Left lung (tissue), 10 donors: ENCODE results near the gene ZNF320. TPM values are rescaled to one million over a fixed set of nuclear protein-coding genes. Genes with fewer than 3 reads are reported as not detected.
"Not testable (repeated sequence)": the region's sequence is repeated elsewhere in the genome, so short reads cannot be mapped to it uniquely, and the experiment has no call there.

Experiments
- ATAC-seq: fragments of 200-7000 bp; cut with Tn5 transposase; one replicate; pipeline ENCODE4 v1.9.1; 2020; ENCODE audit warnings: moderate library complexity
- DNase-seq, 4 donors: peaks; one replicate each; pipeline ENCODE4 v3.0.0-alpha.2; 2013 to 2020
- H3K27ac ChIP-seq, 2 donors: fragments of 200-600 bp; sonication (generic) in 1 of 2; one replicate each; pipeline versions ENCODE4 v1.5.0 to v1.8.0; 2020 to 2021
- H3K27me3 ChIP-seq, 2 donors: fragments of 200-600 bp; sonication (generic) in 1 of 2; one replicate each; pipeline versions ENCODE4 v1.5.0 to v1.8.0; 2020 to 2021
- H3K36me3 ChIP-seq, 2 donors: fragments of 200-600 bp; sonication (generic) in 1 of 2; one replicate each; pipeline versions ENCODE4 v1.5.0 to v1.8.0; 2020 to 2021
- H3K4me1 ChIP-seq, 2 donors: fragments of 200-600 bp; one replicate each; pipeline ENCODE4 v1.8.0; 2021
- H3K4me3 ChIP-seq, 2 donors: fragments of 200-600 bp; sonication (generic) in 1 of 2; one replicate each; pipeline versions ENCODE4 v1.5.0 to v1.8.0; 2020 to 2021; ENCODE audit warnings: mild to moderate bottlenecking in 1 of 2
- H3K9me3 ChIP-seq, 2 donors: fragments of 200-600 bp; sonication (generic) in 1 of 2; one replicate each; pipeline versions ENCODE4 v1.5.0 to v1.8.0; 2020 to 2021
- CTCF ChIP-seq, 2 donors: fragments of 200-600 bp; sonication (generic) in 1 of 2; IDR thresholded peaks; one replicate each; pipeline versions ENCODE4 v1.5.0 to v1.8.0; 2021; ENCODE audit warnings: antibody characterized with exemption in 2 of 2
- intact Hi-C, 2 donors: fragments of 100-400 bp; cut with DNase I; formaldehyde crosslinking; loops; one replicate each; pipeline versions ENCODE4 v1.11.2 to v1.14.2; 2022
- polyA plus RNA-seq, 6 donors: library from polyadenylated mRNA; unstranded; fragments of 120-200 nt; gene quantifications; one replicate each; pipeline ENCODE4 v1.2.1, GENCODE V29; 2013; ENCODE audit not compliant: insufficient read length in 6 of 6
- total RNA-seq, 2 donors: library from RNA; stranded (reverse); fragmentation: NEBNext Ultra II Directional; extraction: Animal tissue kit (Norgen Biotek cat#: 25700); gene quantifications; one replicate each; pipeline ENCODE4 v1.2.1, GENCODE V29; 2021
- donor health status: DM: no; HTN: yes; CAD: no.
- donor health status: DM: no; HTN: no; CAD: no.

ZNF320 gene
- total and polyA plus RNA-seq, 8 donors = 7.6 to 39.9 (median 33.5) TPM

- ATAC-seq = no peak
These were observed 41.3 kb upstream of the ZNF320 start for GRCh38 chr19:52938761-52939160.

GRCh38 chr19:52936954-52937325 lies 39.5 kb upstream of the ZNF320 start:
- Histone ChIP-seq H3K27me3 (no peaks in the 10 kb centered on the region), H3K4me3 (no peak overlapping the region), H3K27ac (peak overlapping the region; percentile 10 to 29), H3K36me3 (peaks cover 0 to 4% of the 10 kb centered on the region in 2 donors), H3K4me1 (peaks cover 5 to 39% of the 10 kb centered on the region in 2 donors), H3K9me3 (no peaks in the 10 kb centered on the region)
- no peak for ATAC-seq
- intact Hi-C loops = no loop called here
- TF ChIP-seq CTCF (IDR thresholded peaks at IDR 0.05) = no peak
- no peak for DNase-seq

More at GRCh38 chr19:52938761-52939160, 41.3 kb upstream of the ZNF320 start:
- intact Hi-C loops = no loop called here
- no peak for TF ChIP-seq CTCF (IDR thresholded peaks at IDR 0.05)
- Histone ChIP-seq H3K36me3 (peaks cover 0 to 4% of the 10 kb centered on the region in 2 donors), H3K27me3 (no peaks in the 10 kb centered on the region), H3K4me1 (peaks cover 5 to 46% of the 10 kb centered on the region in 2 donors), H3K9me3 (no peaks in the 10 kb centered on the region), H3K27ac (peak overlapping the region in 1 of 2 donors; percentile 4), H3K4me3 (no peak overlapping the region)
- DNase-seq = peak in 1 of 4 donors; percentile 57

GRCh38 chr19:52936151-52936953 lies 38.9 kb upstream of the ZNF320 start:
- peak overlapping the region; percentile 10 to 29 for H3K27ac ChIP-seq
- ATAC-seq (peak; percentile 83), DNase-seq (peak in 1 of 4 donors; percentile 44)
- peaks cover 0 to 4% of the 10 kb centered on the region in 2 donors for H3K36me3 ChIP-seq
- no peak overlapping the region for H3K4me3 ChIP-seq
- intact Hi-C loops = no loop called here
- TF ChIP-seq CTCF (IDR thresholded peaks at IDR 0.05) = no peak
- H3K4me1 ChIP-seq = peaks cover 5 to 35% of the 10 kb centered on the region in 2 donors
- H3K27me3 ChIP-seq = no peaks in the 10 kb centered on the region
- no peaks in the 10 kb centered on the region for H3K9me3 ChIP-seq

- peak; percentile 51 for ATAC-seq
- Histone ChIP-seq H3K36me3 (peaks cover 0 to 4% of the 10 kb centered on the region in 2 donors), H3K4me3 (no peak overlapping the region), H3K4me1 (peaks cover 5 to 26% of the 10 kb centered on the region in 2 donors), H3K27ac (no peak overlapping the region), H3K27me3 (no peaks in the 10 kb centered on the region), H3K9me3 (no peaks in the 10 kb centered on the region)
- DNase-seq = no peak
- intact Hi-C loops = no loop called here
- no peak for TF ChIP-seq CTCF (IDR thresholded peaks at IDR 0.05)
These were observed 38.0 kb upstream of the ZNF320 start for GRCh38 chr19:52935434-52935833.

GRCh38 chr19:52924641-52925040 lies 27.2 kb upstream of the ZNF320 start:
- H3K4me1 ChIP-seq = peaks cover 5 to 16% of the 10 kb centered on the region in 2 donors
- H3K4me3 ChIP-seq, DNase-seq, H3K9me3 ChIP-seq, H3K27me3 ChIP-seq, ATAC-seq, intact Hi-C loops: not testable (repeated sequence)
- H3K27ac ChIP-seq = peak overlapping the region in 1 of 2 donors; percentile 86
- peaks cover 0 to 20% of the 10 kb centered on the region in 2 donors for H3K36me3 ChIP-seq
